Measurements from ENCODE around the gene IFT74.

Gene IFT74

DNA sequence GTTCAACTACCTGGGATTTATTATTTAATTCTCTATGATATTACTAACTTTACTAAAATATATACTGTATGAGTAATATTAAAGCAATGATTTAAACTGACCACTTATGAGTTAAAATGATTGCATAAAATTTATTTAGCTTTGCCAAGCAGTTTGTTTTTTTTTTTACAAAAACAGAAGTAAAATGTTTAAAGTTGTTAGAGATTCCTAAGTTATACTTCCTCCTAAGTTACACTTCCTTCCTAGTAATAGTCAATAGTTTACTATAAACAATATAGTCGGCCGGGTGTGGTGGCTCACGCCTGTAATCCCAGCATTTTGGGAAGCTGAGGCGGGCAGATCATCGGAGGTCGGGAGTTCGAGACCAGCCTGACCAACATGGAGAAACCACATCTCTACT is 73.0 kb downstream of the IFT74 start:
- H3K4me1 Mint-ChIP-seq (ENCODE audit: low read depth), result no peaks in the 10 kb centered on the region
- H3K9me3 Mint-ChIP-seq, result peaks cover 4% of the 10 kb centered on the region
- H3K27ac Mint-ChIP-seq, result no peak overlapping the region
- H3K4me3 Mint-ChIP-seq, result no peak overlapping the region
- peaks cover 15% of the 10 kb centered on the region for H3K36me3 Mint-ChIP-seq (ENCODE audit: low read depth)
- no peaks in the 10 kb centered on the region for H3K27me3 Mint-ChIP-seq

DNA sequence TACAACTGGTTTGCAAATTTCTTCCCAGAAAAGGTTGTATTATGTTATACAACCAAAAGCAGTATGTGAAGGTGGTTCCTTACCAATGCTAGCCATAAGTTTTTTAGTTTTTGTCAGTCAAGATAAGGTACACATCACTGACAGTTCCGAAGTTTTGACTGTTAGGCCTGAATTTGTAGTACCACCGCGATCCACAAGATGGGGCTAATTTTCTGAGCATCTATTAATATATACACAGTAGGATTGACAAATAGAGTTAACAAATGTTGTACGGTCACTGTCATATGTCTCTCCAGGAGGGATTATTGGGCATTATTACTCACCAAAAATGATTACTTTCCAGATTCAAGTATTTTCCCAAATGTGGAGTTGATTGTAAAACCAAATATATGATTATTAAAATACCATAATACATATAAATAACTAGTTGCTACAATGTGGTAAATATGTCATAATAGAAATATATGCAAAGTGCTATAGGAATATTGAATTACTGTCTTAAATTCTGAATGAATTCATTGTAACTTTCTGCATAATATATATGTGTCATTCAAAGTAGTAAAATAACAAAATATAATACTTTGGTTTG is 77.7 kb downstream of the IFT74 start:
- Mint-ChIP-seq H3K27ac (no peak overlapping the region), H3K9me3 (no peaks in the 10 kb centered on the region), H3K4me1 (ENCODE audit: low read depth) (no peaks in the 10 kb centered on the region), H3K4me3 (no peak overlapping the region), H3K27me3 (no peaks in the 10 kb centered on the region), H3K36me3 (ENCODE audit: low read depth) (peaks cover 14% of the 10 kb centered on the region)

DNA sequence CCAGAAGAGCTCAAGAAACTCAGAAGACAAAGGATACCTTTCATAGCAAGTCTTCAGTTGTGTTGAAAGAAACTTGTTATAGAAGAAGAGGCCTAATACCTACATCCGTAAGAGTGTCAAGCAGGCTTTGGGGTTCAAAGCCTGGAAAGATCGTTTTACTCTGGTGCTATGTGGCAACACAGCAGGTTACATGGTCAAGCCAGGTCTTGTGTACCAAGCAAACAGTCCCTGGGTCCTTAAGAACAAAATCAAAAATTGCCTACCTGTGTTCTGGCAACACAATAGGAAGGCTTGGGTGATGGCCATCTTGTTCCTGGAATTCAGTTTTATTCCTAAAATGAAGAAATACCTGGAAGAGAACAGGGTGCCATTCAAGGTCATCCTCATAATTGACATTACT is 81.3 kb downstream of the IFT74 start:
- H3K4me3 Mint-ChIP-seq, result no peak overlapping the region
- no peaks in the 10 kb centered on the region for H3K4me1 Mint-ChIP-seq (ENCODE audit: low read depth)
- no peaks in the 10 kb centered on the region for H3K27me3 Mint-ChIP-seq
- H3K9me3 Mint-ChIP-seq, result no peaks in the 10 kb centered on the region
- peaks cover 14% of the 10 kb centered on the region for H3K36me3 Mint-ChIP-seq (ENCODE audit: low read depth)
- no peak overlapping the region for H3K27ac Mint-ChIP-seq

DNA sequence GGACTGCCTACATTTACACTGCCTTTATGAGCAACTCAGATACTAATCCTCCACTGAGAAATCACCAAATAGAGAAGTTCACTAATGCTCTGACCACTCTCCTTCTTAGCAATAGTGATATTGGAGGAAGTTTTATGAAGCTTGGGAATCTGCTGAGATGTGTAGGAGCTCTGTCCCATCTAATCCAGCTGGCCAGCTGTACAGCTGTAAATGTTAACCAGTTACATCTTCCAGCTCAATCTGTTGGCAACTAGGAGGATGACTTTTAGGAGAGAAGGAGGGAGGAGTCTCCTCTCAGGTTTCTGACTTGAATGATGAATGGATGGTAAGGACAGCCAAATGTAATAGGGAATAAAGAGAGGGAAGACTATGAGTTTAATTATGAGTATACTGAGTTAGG is 85.5 kb downstream of the IFT74 start:
- Mint-ChIP-seq H3K36me3 (ENCODE audit: low read depth) (peaks cover 9% of the 10 kb centered on the region), H3K27ac (no peak overlapping the region), H3K9me3 (no peaks in the 10 kb centered on the region), H3K27me3 (no peaks in the 10 kb centered on the region), H3K4me1 (ENCODE audit: low read depth) (no peaks in the 10 kb centered on the region), H3K4me3 (no peak overlapping the region)

DNA sequence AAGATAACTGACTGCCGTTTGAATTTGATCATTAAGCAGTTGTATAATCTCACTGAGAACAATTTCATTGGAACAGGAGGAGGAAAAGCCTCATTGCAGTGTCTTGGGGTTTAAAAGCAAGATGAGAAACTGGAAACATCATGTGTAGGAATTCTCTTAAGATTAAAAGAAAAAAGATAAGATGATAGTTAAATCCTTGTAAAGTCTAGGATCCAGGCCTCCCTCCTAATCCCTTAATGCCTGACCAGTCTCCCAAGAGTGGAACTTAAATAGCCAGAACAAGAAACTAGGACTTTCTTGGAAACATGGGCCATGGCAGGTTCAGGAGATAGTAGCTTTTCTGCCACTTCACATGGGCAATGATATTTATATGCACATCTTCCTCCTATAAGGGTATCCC is 86.3 kb downstream of the IFT74 start:
- H3K36me3 Mint-ChIP-seq (ENCODE audit: low read depth), result peaks cover 4% of the 10 kb centered on the region
- no peak overlapping the region for H3K27ac Mint-ChIP-seq

DNA sequence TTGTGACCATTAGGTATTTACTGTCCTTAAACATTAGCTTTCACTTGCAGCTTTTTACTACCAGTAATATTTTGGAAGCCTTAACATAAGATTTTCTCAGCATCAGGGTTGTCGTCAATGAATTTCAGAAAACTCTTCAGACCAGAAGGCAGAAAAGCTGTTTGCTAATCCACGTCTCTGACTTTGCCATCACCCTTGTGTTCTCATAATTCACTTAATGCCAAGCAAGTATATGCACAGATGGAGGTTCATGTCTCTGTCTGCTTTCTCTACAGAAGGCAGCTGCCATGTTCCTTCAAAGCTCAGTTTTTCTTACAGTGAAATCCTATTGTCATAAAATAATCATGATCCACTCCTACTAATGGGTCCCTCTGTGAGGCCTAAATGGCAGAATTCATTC is 87.0 kb downstream of the IFT74 start:
- Mint-ChIP-seq H3K27me3 (no peaks in the 10 kb centered on the region), H3K4me3 (no peak overlapping the region), H3K4me1 (ENCODE audit: low read depth) (no peaks in the 10 kb centered on the region), H3K9me3 (no peaks in the 10 kb centered on the region), H3K36me3 (ENCODE audit: low read depth) (no peaks in the 10 kb centered on the region), H3K27ac (no peak overlapping the region)

More for the DNA sequence above, 86.3 kb downstream of the IFT74 start:
- Mint-ChIP-seq H3K27me3 (no peaks in the 10 kb centered on the region), H3K9me3 (no peaks in the 10 kb centered on the region), H3K4me1 (ENCODE audit: low read depth) (no peaks in the 10 kb centered on the region), H3K4me3 (no peak overlapping the region)

DNA sequence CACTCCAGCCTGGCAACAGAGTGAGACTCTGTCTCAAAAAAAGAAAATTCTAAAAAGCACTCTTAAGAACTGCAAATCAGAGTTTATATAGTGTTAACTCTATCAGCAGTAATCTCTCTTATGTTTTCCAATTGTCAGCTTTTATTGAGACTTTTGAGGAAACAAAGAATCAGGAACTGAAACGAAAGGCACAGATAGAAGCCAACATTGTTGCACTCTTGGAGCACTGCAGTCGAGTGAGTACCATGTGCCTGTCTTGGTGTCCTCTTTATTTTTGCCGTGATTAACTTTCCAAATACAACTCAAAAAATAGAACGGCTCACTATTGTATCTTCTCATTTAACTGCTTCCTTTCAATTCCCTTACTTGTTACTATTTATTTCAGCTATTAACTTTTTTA is 90.9 kb downstream of the IFT74 start:
- H3K36me3 Mint-ChIP-seq (ENCODE audit: low read depth), result peaks cover 11% of the 10 kb centered on the region

DNA sequence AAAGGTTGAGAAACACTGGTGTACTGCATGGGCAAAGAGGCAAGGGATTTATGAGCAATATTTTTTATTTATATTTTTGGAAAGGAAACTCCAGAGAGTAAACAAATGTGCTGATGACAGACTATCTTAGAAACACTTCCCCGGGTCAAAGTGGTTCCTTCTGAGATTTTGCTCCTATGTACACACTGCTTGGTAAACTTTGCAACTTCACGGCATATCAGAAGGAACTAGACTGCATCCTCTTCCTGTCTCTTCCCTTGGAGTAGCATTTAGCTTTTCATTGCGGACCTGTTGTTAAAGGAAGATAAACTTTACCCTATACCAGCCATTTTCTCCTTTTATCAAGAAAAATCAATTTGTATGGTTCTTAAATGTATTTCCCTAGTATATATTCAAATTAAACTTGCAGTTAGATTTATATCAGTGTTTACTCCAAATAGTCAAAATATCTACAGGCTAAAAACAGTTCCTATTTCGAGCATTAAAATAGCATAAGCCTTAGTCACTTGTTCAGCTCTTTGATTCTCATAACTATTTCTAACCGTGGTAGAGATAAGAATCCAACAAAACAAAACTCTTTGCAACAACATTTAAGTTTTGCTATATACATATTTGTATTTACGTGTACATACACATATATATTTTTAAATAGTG is 97.3 kb downstream of the IFT74 start:
- H3K36me3 Mint-ChIP-seq (ENCODE audit: low read depth), result peaks cover 12% of the 10 kb centered on the region
- H3K9me3 Mint-ChIP-seq, result no peaks in the 10 kb centered on the region
- no peaks in the 10 kb centered on the region for H3K4me1 Mint-ChIP-seq (ENCODE audit: low read depth)
- no peaks in the 10 kb centered on the region for H3K27me3 Mint-ChIP-seq
- no peak overlapping the region for H3K4me3 Mint-ChIP-seq
- no peak overlapping the region for H3K27ac Mint-ChIP-seq

More for the DNA sequence above, 90.9 kb downstream of the IFT74 start:
- no peak overlapping the region for H3K4me3 Mint-ChIP-seq
- H3K27ac Mint-ChIP-seq, result no peak overlapping the region
- H3K4me1 Mint-ChIP-seq (ENCODE audit: low read depth), result no peaks in the 10 kb centered on the region
- no peaks in the 10 kb centered on the region for H3K27me3 Mint-ChIP-seq
- H3K9me3 Mint-ChIP-seq, result no peaks in the 10 kb centered on the region

DNA sequence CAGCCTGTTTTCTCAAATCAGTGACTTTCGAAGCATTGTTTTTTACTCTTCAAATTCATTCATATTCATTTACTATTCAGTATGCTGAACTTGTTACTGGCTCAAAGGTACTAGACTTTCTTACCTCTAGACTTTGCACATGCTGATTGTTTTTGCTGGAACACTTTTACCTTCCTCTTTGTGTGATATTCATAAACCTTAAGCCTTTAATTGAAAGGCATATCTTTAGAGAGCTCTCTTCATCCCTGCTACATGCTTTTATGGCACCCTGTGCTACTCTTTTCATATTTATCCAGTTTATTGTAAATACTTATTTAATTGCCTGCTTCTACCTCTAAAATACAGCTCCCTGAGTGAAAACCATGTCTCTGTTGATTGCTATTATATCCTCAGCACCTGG is 97.9 kb downstream of the IFT74 start:
- Mint-ChIP-seq H3K36me3 (ENCODE audit: low read depth) (peaks cover 13% of the 10 kb centered on the region), H3K27ac (no peak overlapping the region), H3K4me1 (ENCODE audit: low read depth) (no peaks in the 10 kb centered on the region), H3K4me3 (no peak overlapping the region), H3K27me3 (no peaks in the 10 kb centered on the region), H3K9me3 (no peaks in the 10 kb centered on the region)

DNA sequence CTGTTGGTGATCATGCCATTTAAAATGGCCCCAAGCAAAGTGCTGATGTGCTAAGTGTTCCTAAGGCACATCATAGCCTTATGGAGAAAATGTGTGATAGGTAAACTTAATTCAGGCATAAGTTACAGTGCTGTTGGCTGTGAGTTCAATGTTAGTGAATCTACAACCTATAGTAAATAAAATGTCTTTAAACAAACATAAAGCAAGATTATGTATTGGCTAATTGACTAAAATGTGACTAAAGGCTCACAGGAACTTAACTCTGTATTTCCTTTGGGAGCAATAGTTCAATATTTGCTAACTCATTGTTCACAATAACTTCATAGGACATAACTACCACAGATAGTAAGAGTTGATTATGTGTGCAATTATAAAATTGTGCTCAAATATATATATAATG is 98.6 kb downstream of the IFT74 start:
- no peaks in the 10 kb centered on the region for H3K27me3 Mint-ChIP-seq
- no peak overlapping the region for H3K27ac Mint-ChIP-seq
- H3K9me3 Mint-ChIP-seq, result no peaks in the 10 kb centered on the region
- no peak overlapping the region for H3K4me3 Mint-ChIP-seq
- peaks cover 16% of the 10 kb centered on the region for H3K36me3 Mint-ChIP-seq (ENCODE audit: low read depth)
- H3K4me1 Mint-ChIP-seq (ENCODE audit: low read depth), result no peaks in the 10 kb centered on the region

DNA sequence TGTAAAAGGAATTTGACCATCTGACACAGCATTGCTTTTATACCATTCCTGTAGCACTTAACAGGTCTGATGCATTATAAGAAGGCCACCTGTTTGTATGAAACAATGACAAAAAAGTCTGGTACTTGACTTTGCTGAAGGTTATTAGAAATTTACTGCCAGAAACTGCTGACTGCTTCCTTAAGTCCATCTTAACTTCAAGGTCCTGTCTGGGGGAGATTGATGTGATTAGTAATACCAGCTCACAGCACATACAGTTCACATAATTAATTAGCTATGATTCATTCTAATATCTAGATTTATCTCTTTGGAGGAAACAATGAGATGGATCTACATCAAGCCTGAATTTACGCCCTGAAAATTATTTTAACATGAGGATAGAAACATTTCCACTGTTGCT is 103.2 kb downstream of the IFT74 start:
- H3K4me3 Mint-ChIP-seq, result no peak overlapping the region
- no peak overlapping the region for H3K27ac Mint-ChIP-seq
- no peaks in the 10 kb centered on the region for H3K27me3 Mint-ChIP-seq

DNA sequence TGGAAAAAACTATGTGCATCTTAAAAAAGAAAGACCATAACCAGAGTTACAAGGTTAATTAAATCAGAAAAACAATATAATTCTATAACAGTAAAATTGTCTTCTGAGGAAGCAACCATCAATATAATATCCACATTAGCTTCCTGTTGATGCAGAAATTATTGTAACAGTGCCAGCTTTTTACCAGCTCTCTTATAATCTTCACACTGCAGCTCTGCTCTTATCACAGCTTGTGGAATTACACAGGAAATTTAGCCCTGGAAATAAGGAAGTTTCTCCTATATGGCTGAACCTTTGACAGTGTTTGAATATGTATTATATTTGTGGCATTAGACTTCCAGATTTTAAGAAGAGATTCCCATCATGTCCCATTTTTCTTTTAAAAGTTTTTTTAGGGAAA is 103.7 kb downstream of the IFT74 start:
- Mint-ChIP-seq H3K4me3 (no peak overlapping the region), H3K4me1 (ENCODE audit: low read depth) (no peaks in the 10 kb centered on the region), H3K27ac (no peak overlapping the region), H3K27me3 (no peaks in the 10 kb centered on the region), H3K36me3 (ENCODE audit: low read depth) (peaks cover 17% of the 10 kb centered on the region), H3K9me3 (no peaks in the 10 kb centered on the region)

More for the DNA sequence above, 103.2 kb downstream of the IFT74 start:
- Mint-ChIP-seq H3K9me3 (no peaks in the 10 kb centered on the region), H3K36me3 (ENCODE audit: low read depth) (peaks cover 17% of the 10 kb centered on the region), H3K4me1 (ENCODE audit: low read depth) (no peaks in the 10 kb centered on the region)

DNA sequence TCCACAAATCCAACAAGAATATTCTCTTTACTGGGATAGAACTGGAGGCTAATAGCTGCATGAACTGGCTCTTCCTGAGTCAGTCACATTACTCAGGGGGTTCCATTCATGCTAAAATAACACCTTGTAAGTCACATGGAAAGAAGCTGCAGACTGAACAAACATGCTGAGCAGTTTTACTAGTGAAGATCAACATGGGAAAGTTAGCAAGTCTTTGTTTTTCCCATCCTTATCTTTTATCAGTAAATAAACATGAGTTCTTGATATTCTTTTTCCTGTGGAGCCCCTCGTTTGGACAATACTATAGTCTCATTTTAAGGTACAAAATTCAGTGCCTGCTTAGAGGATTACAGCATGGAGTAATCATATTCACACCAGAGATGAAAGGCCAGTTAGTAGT is 109.1 kb downstream of the IFT74 start:
- Mint-ChIP-seq H3K4me1 (ENCODE audit: low read depth) (no peaks in the 10 kb centered on the region), H3K27ac (no peak overlapping the region), H3K4me3 (no peak overlapping the region), H3K27me3 (no peaks in the 10 kb centered on the region), H3K9me3 (peaks cover 6% of the 10 kb centered on the region), H3K36me3 (ENCODE audit: low read depth) (peaks cover 8% of the 10 kb centered on the region)

DNA sequence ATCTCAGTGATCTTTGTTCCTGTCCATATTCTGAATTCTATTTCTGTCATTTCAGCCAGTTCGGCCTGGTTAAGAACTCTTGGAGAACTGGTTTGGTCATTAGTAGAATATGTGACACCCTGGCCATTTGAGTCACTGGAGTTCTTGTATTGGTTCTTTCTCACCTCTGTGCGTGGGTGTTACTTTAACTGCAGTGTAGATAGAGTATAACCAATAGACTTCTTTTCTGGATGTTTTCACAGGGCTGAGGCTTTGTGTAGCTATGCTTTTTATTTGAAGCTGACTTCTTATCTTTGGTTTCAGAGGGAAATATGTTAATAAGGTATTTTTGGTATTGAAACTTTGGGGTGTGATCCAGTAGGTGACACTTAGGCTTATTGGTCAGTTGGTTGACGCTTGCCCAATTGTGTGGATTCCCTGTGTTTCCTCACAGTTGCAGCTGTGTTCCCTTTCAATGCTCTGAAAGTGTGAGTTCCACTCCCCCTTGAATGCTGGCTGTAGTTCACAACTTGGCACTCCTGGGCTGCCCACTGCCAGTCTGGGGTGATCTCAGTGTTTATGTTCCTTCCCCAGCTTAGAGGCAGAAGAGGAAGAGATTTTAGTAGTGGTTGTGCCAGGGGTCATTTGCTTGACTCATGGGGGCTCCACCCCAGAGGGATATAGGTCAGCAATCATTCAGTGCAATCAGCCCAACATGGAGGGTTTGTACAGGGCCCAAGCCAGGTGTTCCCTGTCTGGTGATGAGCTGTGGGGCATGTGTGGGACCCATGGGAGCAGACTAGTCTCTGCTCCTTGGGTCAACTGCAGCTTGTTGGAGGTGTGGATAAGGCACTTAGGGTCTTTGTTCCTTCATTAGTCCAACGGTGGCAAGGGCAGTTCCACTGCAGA is 117.9 kb downstream of the IFT74 start:
- peaks cover 12% of the 10 kb centered on the region for H3K9me3 Mint-ChIP-seq
- H3K27ac Mint-ChIP-seq, result no peak overlapping the region

DNA sequence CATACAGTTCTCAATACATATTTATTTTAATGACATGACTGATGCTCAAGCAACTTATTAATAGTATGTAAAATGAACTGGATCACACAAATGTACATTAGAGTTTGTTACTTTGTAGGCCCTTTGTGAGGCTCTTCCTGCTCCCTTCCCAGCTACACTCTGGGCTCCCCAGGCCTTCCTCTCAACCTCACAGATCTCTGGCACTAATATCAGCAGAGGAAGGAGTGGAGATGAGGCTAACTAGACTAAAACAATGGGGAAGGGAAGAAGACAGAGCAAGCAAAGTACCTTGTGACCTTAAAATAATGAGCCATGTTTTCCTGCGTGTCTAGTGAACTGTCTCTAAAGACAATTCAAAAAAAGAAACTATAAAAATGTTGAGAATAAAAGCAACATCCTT is 122.5 kb downstream of the IFT74 start:
- Mint-ChIP-seq H3K36me3 (ENCODE audit: low read depth) (peaks cover 5% of the 10 kb centered on the region), H3K27ac (no peak overlapping the region), H3K4me3 (no peak overlapping the region), H3K9me3 (no peaks in the 10 kb centered on the region), H3K4me1 (ENCODE audit: low read depth) (no peaks in the 10 kb centered on the region), H3K27me3 (no peaks in the 10 kb centered on the region)

More for the DNA sequence above, 117.9 kb downstream of the IFT74 start:
- no peak overlapping the region for H3K4me3 Mint-ChIP-seq
- H3K4me1 Mint-ChIP-seq (ENCODE audit: low read depth), result no peaks in the 10 kb centered on the region
- peaks cover 16% of the 10 kb centered on the region for H3K36me3 Mint-ChIP-seq (ENCODE audit: low read depth)
- no peaks in the 10 kb centered on the region for H3K27me3 Mint-ChIP-seq
